Left ventricle myocardium inferior (tissue), 1 donor: ENCODE data around the gene PCNA. TPM values are rescaled to one million over a fixed set of nuclear protein-coding genes. Genes with fewer than 3 reads are reported as not detected.
A peak's percentile ranks its signal among the peaks of the same experiment; 100 is the strongest.

Experiments used
- DNase-seq: peaks from one replicate; pipeline ENCODE4 v3.0.0-alpha.2; 2020
- H3K27ac ChIP-seq: fragments of 200-600 bp; replicated peaks from 2 replicates; pipeline ENCODE4 v1.8.0; 2021
- H3K27me3 ChIP-seq: fragments of 200-600 bp; 2 replicates; pipeline ENCODE4 v1.8.0; 2021; ENCODE audit warnings: low read depth
- H3K36me3 ChIP-seq: fragments of 200-600 bp; 2 replicates; pipeline ENCODE4 v1.8.0; 2021
- H3K4me1 ChIP-seq: fragments of 200-600 bp; 2 replicates; pipeline ENCODE4 v1.8.0; 2021
- H3K4me3 ChIP-seq: fragments of 200-600 bp; 2 replicates; pipeline ENCODE4 v1.8.0; 2021; ENCODE audit warnings: mild to moderate bottlenecking, moderate library complexity
- H3K9me3 ChIP-seq: fragments of 200-600 bp; replicated peaks from 2 replicates; pipeline ENCODE4 v1.8.0; 2021
- CTCF ChIP-seq: fragments of 200-600 bp; IDR thresholded peaks from 2 replicates; pipeline ENCODE4 v1.8.0; 2021; ENCODE audit warnings: antibody characterized with exemption, mild to moderate bottlenecking, borderline replicate concordance
- intact Hi-C: fragments of 100-400 bp; cut with micrococcal nuclease; formaldehyde crosslinking; loops from one replicate; pipeline ENCODE4 v1.11.0; 2022
- total RNA-seq: library from RNA; stranded (reverse); fragmentation: NEBNext Ultra II Directional; extraction: Animal tissue kit (Norgen Biotek cat#: 25700); gene quantifications from one replicate; pipeline ENCODE4 v1.2.1, GENCODE V29; 2021
- donor health status: DM: no; HTN: yes; CAD: no; lungs with severe emphysema.

Gene PCNA
- total RNA-seq, 1 donor from 2014 or later = 28.0 TPM

- TF ChIP-seq CTCF = no peak
- peaks cover 5% of the 10 kb centered on the region for H3K4me1 ChIP-seq
- peak overlapping the region; percentile 45 for H3K27ac ChIP-seq
- intact Hi-C loops = no loop called here
- H3K27me3 ChIP-seq = no peaks in the 10 kb centered on the region
- H3K4me3 ChIP-seq = no peak overlapping the region
- DNase-seq = no peak
- peaks cover 19% of the 10 kb centered on the region for H3K36me3 ChIP-seq
- H3K9me3 ChIP-seq = no peaks in the 10 kb centered on the region
These were observed 29.6 kb downstream of the PCNA start for GRCh38 chr20:5090191-5090590.

- no peak for TF ChIP-seq CTCF
- H3K27ac ChIP-seq = no peak overlapping the region
- no peaks in the 10 kb centered on the region for H3K9me3 ChIP-seq
- no peak overlapping the region for H3K4me3 ChIP-seq
- peaks cover 15% of the 10 kb centered on the region for H3K36me3 ChIP-seq
- H3K4me1 ChIP-seq = peaks cover 5% of the 10 kb centered on the region
- intact Hi-C loops = no loop called here
- no peak for DNase-seq
- no peaks in the 10 kb centered on the region for H3K27me3 ChIP-seq
These were observed 31.1 kb downstream of the PCNA start for GRCh38 chr20:5088688-5089087.

- TF ChIP-seq CTCF = no peak
- Histone ChIP-seq H3K9me3 (no peaks in the 10 kb centered on the region), H3K4me1 (peaks cover 5% of the 10 kb centered on the region), H3K27ac (no peak overlapping the region), H3K36me3 (peaks cover 3% of the 10 kb centered on the region), H3K27me3 (no peaks in the 10 kb centered on the region), H3K4me3 (no peak overlapping the region)
- intact Hi-C loops = no loop called here
- no peak for DNase-seq
These were observed 34.4 kb downstream of the PCNA start for GRCh38 chr20:5085380-5085779.

- Histone ChIP-seq H3K36me3 (peaks cover 1% of the 10 kb centered on the region), H3K27ac (peak overlapping the region; percentile 32), H3K9me3 (no peaks in the 10 kb centered on the region), H3K4me3 (no peak overlapping the region), H3K27me3 (no peaks in the 10 kb centered on the region), H3K4me1 (peaks cover 6% of the 10 kb centered on the region)
- TF ChIP-seq CTCF = no peak
- intact Hi-C loops = no loop called here
- peak; percentile 50 for DNase-seq
These were observed 39.3 kb downstream of the PCNA start for GRCh38 chr20:5080384-5080877.

GRCh38 chr20:5078399-5078958 is 41.3 kb downstream of the PCNA start:
- Histone ChIP-seq H3K36me3 (no peaks in the 10 kb centered on the region), H3K4me3 (peak overlapping the region; percentile 52), H3K27me3 (no peaks in the 10 kb centered on the region), H3K4me1 (peaks cover 12% of the 10 kb centered on the region), H3K27ac (peak overlapping the region; percentile 76), H3K9me3 (no peaks in the 10 kb centered on the region)
- intact Hi-C loops = no loop called here
- TF ChIP-seq CTCF = no peak
- DNase-seq = peak; percentile 43
